IPS DF 4.7 (cell line): ENCODE results near the gene EGFL7.

Experiments
- DNase-seq: peaks from one replicate; pipeline ENCODE4 v3.0.0-alpha.2; 2013; ENCODE audit warnings: low spot score; ENCODE audit errors: extremely low read depth

EGFL7 gene

GRCh38 chr9:136662656-136663581 is at the start of gene EGFL7:
Gene EGFL7 (plus strand): TSS chr9:136662916. CDS start chr9:136668283, 5,367 bp downstream.
- DNase-seq = no peak

DNA sequence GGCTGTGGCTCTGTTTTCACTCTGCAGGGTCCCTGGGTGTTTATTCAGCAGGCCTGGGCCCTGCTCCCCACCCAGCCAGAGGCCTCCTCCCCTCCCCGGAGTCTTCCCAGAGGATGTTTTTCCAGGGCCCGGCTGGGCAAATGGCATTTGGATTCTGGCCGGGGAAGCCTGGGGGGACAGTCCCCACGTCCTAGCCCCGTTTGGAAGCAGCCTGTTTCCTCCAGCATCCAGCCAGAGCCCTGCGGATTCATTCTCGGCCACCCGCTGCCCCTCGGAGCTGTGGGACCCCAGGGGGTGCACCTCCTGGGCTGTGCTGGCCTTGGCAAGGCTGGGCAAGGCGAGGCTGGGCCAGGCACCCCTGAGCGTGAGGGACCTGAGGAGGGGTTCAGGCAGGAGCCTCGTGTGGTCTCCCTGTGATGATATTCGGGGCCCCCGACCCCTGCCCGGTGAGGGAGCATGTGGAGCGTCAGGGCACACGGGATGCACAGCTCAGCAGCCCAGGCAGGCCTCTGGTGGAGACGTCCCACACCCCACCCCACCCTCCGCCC is 48.8 kb upstream of the EGFL7 start:
- DNase-seq = no peak

- no peak for DNase-seq
Observed at GRCh38 chr9:136614372-136614922, 48.3 kb upstream of the EGFL7 start.

GRCh38 chr9:136614967-136615623 is 47.6 kb upstream of the EGFL7 start:
- no peak for DNase-seq

GRCh38 chr9:136615631-136616306 is 46.9 kb upstream of the EGFL7 start:
- no peak for DNase-seq

- DNase-seq = no peak
Observed at GRCh38 chr9:136616307-136616635, 46.4 kb upstream of the EGFL7 start.

DNA sequence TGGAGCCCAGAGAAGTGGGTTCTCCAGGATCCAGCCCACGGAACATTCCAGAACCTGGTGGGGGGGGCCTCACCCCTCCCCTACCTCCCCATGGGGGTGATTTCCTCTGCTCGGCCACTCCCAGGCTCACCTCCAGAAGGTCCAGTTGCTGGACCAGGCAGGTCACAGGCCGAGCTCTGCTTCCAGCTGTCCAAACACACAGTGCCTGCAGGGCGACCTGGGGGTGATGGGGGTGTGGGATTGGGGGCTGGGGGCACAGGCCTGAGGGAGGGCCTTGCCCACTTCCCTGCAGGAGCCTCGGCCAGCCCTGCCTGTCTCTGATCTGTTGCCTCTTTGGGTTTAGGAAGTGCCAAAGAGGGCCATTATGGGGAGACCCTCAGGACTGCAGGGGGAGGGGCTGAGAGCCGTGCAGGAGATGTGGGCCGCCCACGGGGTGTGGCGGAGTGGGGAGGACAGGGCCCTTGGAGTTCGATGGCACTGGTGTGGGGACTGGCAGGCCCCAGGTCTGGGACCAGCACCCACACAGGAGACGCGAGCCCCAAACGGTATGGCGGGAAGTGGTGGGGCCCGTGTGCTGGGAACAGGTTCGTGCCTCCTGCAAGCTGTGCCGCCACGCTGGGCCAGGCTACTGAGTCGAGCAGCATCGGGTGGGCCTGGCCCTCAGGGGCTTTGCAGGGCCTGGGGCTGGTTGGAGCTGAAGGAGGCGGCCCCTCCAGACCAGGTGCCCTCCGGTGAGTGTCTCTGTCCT is 45.6 kb upstream of the EGFL7 start:
- DNase-seq = no peak

DNA sequence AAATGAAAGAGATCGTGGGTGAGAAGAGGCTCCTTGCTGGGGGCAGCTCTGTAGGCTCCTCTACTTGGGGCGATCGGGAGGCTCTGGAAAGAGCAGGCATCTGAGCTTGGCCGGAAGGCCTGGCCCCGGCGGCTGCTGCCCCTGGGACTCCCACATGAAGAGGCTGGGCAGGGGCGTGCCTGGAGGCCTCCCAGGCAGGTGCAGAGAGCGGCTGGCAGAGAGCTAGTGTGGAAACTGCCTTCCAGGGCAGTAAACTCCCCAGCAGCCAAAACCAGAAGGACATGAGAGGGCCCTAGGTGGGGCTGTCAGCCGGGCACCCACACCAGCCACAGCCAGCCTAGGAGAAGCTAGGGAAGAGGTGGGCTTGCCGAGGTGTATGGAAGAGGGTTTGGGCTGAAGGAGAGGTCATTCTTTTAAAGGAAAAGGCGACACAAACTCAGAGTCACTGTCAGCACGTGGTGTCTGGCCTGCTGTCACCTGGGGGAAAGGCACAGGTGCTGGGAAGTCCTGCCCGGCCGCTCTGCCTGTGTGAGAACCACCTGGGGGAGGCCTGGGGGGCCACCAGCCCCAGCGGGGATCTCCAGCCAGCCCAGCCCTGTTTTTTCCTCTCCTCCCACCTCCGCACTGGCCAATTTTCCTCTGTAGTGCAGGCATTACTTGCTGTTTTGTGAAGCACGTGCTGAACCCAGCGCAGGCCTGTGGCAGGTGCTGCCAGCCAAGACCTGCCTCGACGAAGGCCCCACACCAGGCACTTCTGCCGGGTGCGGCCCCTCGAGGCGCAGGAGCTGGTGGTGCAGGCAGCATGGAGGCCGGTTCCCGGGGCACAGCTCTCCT is 44.8 kb upstream of the EGFL7 start:
- no peak for DNase-seq

- no peak for DNase-seq
Observed at GRCh38 chr9:136618580-136619547, 43.9 kb upstream of the EGFL7 start.

DNA sequence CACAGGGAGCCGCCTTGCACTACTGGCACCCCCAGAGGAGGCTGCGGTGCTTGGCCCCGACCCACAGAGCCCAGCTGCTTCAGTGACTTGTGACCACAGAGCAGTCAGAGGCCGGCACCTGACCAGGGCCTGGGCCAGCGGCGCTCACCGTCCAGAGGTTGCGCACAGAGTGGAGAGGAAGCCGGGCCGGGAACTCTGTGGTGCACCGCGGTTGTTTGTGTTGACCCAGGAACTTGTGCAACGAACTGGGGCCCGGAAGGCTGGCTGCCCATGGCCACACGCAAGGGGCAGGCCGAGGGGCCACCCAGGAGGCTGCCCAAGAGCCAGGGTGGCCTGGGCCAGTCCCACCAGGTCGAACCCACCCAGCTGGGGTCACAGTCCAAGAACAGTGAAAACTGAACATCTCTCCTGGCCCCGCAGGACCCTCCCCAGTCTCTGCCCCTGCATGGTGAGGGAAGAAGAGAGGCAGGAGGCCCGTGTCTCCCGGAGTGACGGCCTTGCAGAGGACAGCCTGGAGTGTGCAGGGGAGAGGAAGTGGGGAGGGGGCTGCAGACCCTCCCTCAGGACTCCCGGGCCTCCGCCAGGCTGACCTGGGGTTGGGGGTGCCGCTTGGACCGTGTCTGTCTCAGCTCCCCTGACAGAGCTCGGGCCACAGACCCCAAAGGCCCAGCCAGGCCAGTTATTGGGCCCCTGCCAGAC is 42.8 kb upstream of the EGFL7 start:
- no peak for DNase-seq

DNA sequence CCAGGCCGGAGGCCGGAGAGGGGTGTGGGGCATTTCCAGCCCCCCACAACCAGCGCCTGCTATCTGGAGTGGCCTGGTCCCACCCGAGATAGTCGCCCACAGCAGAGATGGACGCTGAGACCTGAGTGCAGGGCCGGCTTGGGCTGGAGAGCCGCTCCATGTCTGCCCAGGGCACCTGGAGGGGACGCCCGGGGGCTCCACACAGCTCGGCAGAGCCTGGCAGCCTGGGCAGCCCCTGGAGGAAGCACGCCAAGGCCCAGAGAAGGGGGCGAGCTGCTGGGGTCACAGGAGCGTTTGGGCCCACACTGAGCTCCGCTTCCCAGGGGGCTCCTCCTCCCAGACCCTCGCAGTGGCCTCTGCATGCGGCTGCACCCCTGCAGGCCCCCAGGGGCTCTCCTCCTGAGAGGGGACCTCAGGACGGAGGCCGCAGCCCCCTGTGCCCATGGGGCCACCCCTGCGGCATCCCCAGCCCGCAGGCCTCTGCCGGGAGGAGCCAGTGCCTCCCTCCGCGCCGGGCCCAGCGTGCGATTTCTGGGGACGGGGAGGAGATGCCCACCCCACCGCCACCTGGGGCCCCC is 42.2 kb upstream of the EGFL7 start:
- no peak for DNase-seq

GRCh38 chr9:136621019-136621733 is 41.5 kb upstream of the EGFL7 start:
- no peak for DNase-seq

DNA sequence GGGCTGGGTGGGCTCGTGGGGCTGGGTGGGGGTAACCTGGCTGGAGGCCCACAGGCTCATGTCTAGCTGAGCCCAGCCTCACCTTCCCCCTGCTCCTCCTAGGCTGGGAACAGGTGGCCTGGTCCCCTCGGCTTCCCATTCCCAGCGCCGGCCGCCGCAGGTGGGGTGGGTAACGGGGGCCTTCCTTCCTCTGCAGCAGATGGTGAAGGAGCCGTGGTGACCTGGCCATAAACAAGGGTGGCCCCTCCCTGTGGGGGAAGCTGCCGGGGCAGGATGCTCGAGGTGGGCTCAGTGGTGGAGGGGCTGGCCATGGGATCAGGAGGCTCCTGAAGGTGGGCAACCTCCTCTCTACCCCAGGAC is 41.0 kb upstream of the EGFL7 start:
- no peak for DNase-seq

GRCh38 chr9:136622538-136622948 is 40.2 kb upstream of the EGFL7 start:
- DNase-seq = no peak

DNA sequence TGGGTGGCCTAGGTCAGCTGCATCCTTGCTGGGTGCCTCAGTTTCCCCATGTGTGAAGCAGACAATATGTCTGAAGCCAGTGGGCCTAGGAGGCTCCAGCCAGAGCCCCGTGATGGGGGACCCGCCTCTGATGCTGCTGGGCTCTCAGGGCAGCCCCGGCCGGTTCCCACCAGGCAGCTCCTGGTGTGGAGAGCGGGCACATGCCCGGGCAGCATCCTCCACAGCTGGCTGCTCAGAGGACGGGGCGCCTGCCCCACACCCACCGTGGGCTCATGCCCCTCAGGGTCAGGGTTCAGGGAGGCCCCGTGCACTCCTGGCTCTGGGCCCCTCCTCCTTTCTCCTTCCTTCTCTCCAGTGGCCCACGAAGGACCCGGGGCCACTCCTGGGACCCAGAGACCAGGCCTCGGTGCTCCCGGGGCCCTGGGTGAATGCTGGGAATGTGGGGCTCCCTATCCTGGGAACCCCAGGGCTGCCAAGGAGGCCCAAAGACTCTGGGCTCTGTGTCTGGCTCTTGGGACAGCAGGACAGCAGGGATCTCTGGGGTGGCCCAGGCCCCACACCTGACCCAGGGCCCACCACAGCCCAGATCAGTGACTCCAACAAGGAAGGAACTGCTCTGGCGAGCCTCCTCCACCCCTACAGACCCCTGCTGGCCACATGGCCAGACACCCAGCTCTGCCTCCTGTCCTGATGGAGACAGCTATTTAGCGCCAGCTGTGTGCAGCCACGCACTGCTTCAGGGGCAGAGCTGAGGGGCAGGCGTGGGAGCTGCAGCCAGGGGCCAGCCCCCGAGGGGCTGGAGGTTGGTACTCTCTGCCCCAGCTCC is 39.5 kb upstream of the EGFL7 start:
- DNase-seq = no peak

- no peak for DNase-seq
Observed at GRCh38 chr9:136623842-136624183, 38.9 kb upstream of the EGFL7 start.
